ENCODE results near the gene RAB37. TPM values are rescaled to one million over a fixed set of nuclear protein-coding genes. Genes with fewer than 3 reads are reported as not detected.

Gene RAB37
- total and polyA plus RNA-seq, 9 of the 15 experiments (the other 6 are each of a cell fraction or from before 2014, with no cell fraction given) = 0.03 to 0.27 (median 0.11) TPM; not detected in 4

GRCh38 chr17:74776044-74776962 lies 39.2 kb downstream of the RAB37 start, which contains the start of gene NAT9:
Gene NAT9 (minus strand): TSS chr17:74776345. CDS start chr17:74775698, 647 bp downstream.
- Histone ChIP-seq H3K9ac (ENCODE audit: insufficient read depth in 1 of 2, low read depth in 2 of 2, low read length in 2 of 2) (peak within 1 kb of the TSS; percentile 95 to 98), H3K9me1 (ENCODE audit: control insufficient read depth, insufficient read depth, low read length) (no peaks in the 10 kb centered on the region), H4K20me1 (replicated peaks; ENCODE audit: control insufficient read depth, insufficient read depth, low read length) (peaks cover 8% of the 10 kb centered on the region; the same call in 1 of the 2 replicates), H3K27ac (ENCODE audit: extremely low read depth, low read depth, low read length) (peak within 1 kb of the TSS; percentile 88), H3K9me3 (replicated peaks; ENCODE audit: control insufficient read depth, insufficient read depth, low read depth, low read length) (no peaks in the 10 kb centered on the region), H3K4me2 (ENCODE audit: insufficient read depth, low read length) (peak within 1 kb of the TSS; percentile 90), H3K27me3 (ENCODE audit: control insufficient read depth in 2 of 2, insufficient read depth in 2 of 2, low read length in 2 of 2) (no peaks in the 10 kb centered on the region), H3K4me3 (peak within 1 kb of the TSS; percentile 90), H3K4me1 (replicated peaks in 1 of 2; ENCODE audit: control insufficient read depth in 2 of 2, insufficient read depth in 2 of 2, low read length in 2 of 2) (peaks cover 12 to 20% of the 10 kb centered on the region in 2 experiments; a peak in 4 of 5 replicates), H3K79me2 (ENCODE audit: control insufficient read depth, insufficient read depth, low read length) (peaks cover 31% of the 10 kb centered on the region), H3K36me3 (ENCODE audit: control insufficient read depth, insufficient read depth, low read length) (peaks cover 49% of the 10 kb centered on the region), H2AFZ (ENCODE audit: low read depth, low read length) (peak within 1 kb of the TSS; percentile 95)
- DNase-seq (ENCODE audit: extremely low read depth in 1 of 4, low spot score in 3 of 4) (peak; percentile 98 to 100 (median 98)), ATAC-seq (peak; percentile 96), FAIRE-seq (peak; percentile 84)
- intact Hi-C loops (cut with micrococcal nuclease) (no loop called here), in situ Hi-C loops (cut with MboI) (no loop called here)
- POLR2A ChIA-PET = interaction anchor here (0.6 to 1.3 kb wide), 7 partner anchors 9 to 1003 kb away, joined by 3 to 5 read pairs (median 3); partner anchors contain the start of gene FDXR
- CTCF ChIA-PET (ENCODE audit: low intra/inter-chr PET ratio) = interaction anchor here (2.2 kb wide), 1 partner anchor 32 kb away, joined by 9 read pairs; no protein-coding TSS in a partner anchor
- BruUV-seq (replicated peaks) = no TSS peak
- under 1% methylated on average over 50 of the region's 64 CpGs for WGBS (ENCODE audit: insufficient coverage, low coverage, missing lambda C conversion rate)
- TF ChIP-seq FOXJ2 (tag; IDR thresholded peaks at IDR 0.05) (no peak), ZNF740 (CRISPR knock-in tag; IDR thresholded peaks at IDR 0.05) (no peak), ZNF740 (tag; IDR thresholded peaks at IDR 0.05) (no peak), MAX (CRISPR knock-in tag; IDR thresholded peaks at IDR 0.05) (peak; percentile 92), MXI1 (IDR thresholded peaks at IDR 0.05; ENCODE audit: low read depth, low read length) (peak; percentile 90), SFPQ (IDR thresholded peaks at IDR 0.05; ENCODE audit: low read depth, low read length) (no peak), ZNF584 (CRISPR knock-in tag; IDR thresholded peaks at IDR 0.05; ENCODE audit: low read depth) (no peak), HDAC2 (IDR thresholded peaks at IDR 0.05) (peak; percentile 59), NR2C1 (IDR thresholded peaks at IDR 0.05) (no peak), NR2C1 (tag; IDR thresholded peaks at IDR 0.05) (no peak), ZBTB9 (CRISPR knock-in tag; IDR thresholded peaks at IDR 0.05) (peak; percentile 29; the same call in 1 of the 2 replicates), POU5F1 (IDR thresholded peaks at IDR 0.05; ENCODE audit: borderline replicate concordance, low read depth, low read length, partially characterized antibody) (peak; percentile 94)

Measured in K562 (cell line).